Suprapubic skin (tissue), 4 donors: ENCODE data around the gene TMED10. TPM values are rescaled to one million over a fixed set of nuclear protein-coding genes. Genes with fewer than 3 reads are reported as not detected.
A peak's percentile ranks its signal among the peaks of the same experiment; 100 is the strongest.
"Not testable (repeated sequence)": the region's sequence is repeated elsewhere in the genome, so short reads cannot be mapped to it uniquely, and the experiment has no call there.

ENCODE experiments used
- DNase-seq, 2 donors: peaks; one replicate each; pipeline ENCODE4 v3.0.0-alpha.2; 2019; ENCODE audit warnings: low spot score in 2 of 2
- H3K27ac ChIP-seq: fragments of 200-600 bp; sonication (generic); one replicate; pipeline ENCODE4 v1.5.1; 2019
- H3K27me3 ChIP-seq: fragments of 200-600 bp; sonication (generic); one replicate; pipeline ENCODE4 v1.5.1; 2019
- H3K36me3 ChIP-seq: fragments of 200-600 bp; sonication (generic); one replicate; pipeline ENCODE4 v1.5.1; 2019
- H3K4me1 ChIP-seq: fragments of 200-600 bp; sonication (generic); one replicate; pipeline ENCODE4 v1.5.1; 2019
- H3K4me3 ChIP-seq: fragments of 200-600 bp; sonication (generic); one replicate; pipeline ENCODE4 v1.5.1; 2019; ENCODE audit warnings: mild to moderate bottlenecking
- H3K9me3 ChIP-seq: fragments of 200-600 bp; sonication (generic); one replicate; pipeline ENCODE4 v1.5.1; 2019
- EP300 ChIP-seq: sonication (generic); formaldehyde crosslinking; IDR thresholded peaks from one replicate; pipeline ENCODE4 v1.6.1; 2017; ENCODE audit warnings: antibody characterized with exemption
- POLR2A ChIP-seq, 2 donors: fragments of 450-650 bp; IDR thresholded peaks; one replicate each; pipeline ENCODE4 v1.6.1; 2017; ENCODE audit warnings: antibody characterized with exemption in 2 of 2, mild to moderate bottlenecking in 2 of 2, moderate library complexity in 2 of 2
- POLR2AphosphoS5 ChIP-seq, 3 donors: sonication (generic); formaldehyde crosslinking; IDR thresholded peaks; one replicate each; pipeline ENCODE4 v1.6.1; 2017; ENCODE audit warnings: antibody characterized with exemption in 3 of 3
- WGBS: methylation state at CpG from one replicate; pipeline ENCODE4 v1.1.5; 2018; 5-methylcytosine and 5-hydroxymethylcytosine counted together
- total RNA-seq, 4 donors: library from RNA; depleted of rRNA; stranded (reverse); fragments of >200 nt; gene quantifications; one replicate each; pipeline ENCODE4 v1.1.0, GENCODE V29; 2016
- TF ChIP-seq, protein P1 (sequence below), 2 donors: fragments of 200-600 bp in 1 of 2; fragments of 450-650 bp in 1 of 2; sonication (generic) in 1 of 2; IDR thresholded peaks; one replicate each; pipeline ENCODE4 v1.5.1; 2016 to 2019; ENCODE audit warnings: antibody characterized with exemption in 2 of 2, mild to moderate bottlenecking in 1 of 2, moderate library complexity in 1 of 2

TMED10 gene
- total RNA-seq, 4 donors from 2014 or later = 123 to 235 (median 198) TPM

DNA sequence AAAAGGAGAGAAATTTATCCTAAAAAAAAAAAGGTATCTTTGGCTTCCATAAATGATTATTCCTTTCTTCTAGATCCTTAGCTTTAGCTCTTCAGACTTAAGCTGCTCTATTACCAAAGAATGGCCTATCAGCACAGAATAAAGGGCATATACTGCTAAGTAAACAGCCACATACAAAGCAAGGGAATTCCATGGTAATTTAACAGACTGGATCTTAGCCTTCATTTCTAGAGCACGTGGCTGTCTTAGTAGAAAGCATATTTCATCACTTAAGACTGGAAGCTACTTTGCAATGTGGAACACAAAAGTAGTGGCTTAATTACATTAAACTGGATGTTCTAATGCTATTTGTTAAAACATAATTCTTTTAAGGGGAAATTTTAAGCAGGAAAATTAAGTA, 23.1 kb downstream of the TMED10 start:
- 59% methylated on average over 1 of the region's 1 CpG for WGBS
- Histone ChIP-seq H3K36me3 (peaks cover 9% of the 10 kb centered on the region), H3K4me1 (peaks cover 29% of the 10 kb centered on the region), H3K9me3 (no peaks in the 10 kb centered on the region), H3K27me3 (no peaks in the 10 kb centered on the region), H3K27ac (no peak overlapping the region), H3K4me3 (no peak overlapping the region)
- DNase-seq = no peak
- no peak for TF ChIP-seq POLR2A (IDR thresholded peaks at IDR 0.05)
- TF ChIP-seq EP300 = no peak
- TF ChIP-seq POLR2AphosphoS5 (IDR thresholded peaks at IDR 0.05) = no peak
- TF ChIP-seq, protein P1, sequence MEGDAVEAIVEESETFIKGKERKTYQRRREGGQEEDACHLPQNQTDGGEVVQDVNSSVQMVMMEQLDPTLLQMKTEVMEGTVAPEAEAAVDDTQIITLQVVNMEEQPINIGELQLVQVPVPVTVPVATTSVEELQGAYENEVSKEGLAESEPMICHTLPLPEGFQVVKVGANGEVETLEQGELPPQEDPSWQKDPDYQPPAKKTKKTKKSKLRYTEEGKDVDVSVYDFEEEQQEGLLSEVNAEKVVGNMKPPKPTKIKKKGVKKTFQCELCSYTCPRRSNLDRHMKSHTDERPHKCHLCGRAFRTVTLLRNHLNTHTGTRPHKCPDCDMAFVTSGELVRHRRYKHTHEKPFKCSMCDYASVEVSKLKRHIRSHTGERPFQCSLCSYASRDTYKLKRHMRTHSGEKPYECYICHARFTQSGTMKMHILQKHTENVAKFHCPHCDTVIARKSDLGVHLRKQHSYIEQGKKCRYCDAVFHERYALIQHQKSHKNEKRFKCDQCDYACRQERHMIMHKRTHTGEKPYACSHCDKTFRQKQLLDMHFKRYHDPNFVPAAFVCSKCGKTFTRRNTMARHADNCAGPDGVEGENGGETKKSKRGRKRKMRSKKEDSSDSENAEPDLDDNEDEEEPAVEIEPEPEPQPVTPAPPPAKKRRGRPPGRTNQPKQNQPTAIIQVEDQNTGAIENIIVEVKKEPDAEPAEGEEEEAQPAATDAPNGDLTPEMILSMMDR (IDR thresholded peaks at IDR 0.05) = no peak

DNA sequence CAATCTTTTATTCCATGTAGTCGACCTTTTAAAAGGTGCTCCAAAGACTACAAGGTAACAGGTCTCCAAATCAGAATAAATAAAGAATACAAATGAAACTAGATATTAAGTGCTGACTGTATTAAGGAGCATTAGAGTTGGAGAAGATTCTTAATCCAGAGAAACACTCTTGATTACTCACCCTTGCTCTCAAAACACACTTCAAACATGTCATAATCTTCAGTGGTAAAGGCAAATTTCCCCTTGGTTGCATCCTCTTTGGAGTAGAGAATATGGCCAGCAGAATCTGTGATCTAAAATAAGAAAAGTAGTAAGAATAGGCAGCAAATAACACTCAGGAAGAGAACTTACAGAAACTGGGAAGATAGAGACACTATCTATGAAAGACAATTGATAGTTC, 24.6 kb downstream of the TMED10 start:
- Histone ChIP-seq H3K36me3 (peaks cover 11% of the 10 kb centered on the region), H3K9me3 (no peaks in the 10 kb centered on the region), H3K4me1 (peaks cover 43% of the 10 kb centered on the region), H3K27me3 (no peaks in the 10 kb centered on the region), H3K27ac (no peak overlapping the region), H3K4me3 (no peak overlapping the region)
- no peak for DNase-seq
- TF ChIP-seq, protein P1 (IDR thresholded peaks at IDR 0.05) = no peak
- TF ChIP-seq POLR2AphosphoS5 (IDR thresholded peaks at IDR 0.05) (no peak), EP300 (no peak), POLR2A (IDR thresholded peaks at IDR 0.05) (no peak)
- WGBS = 80% methylated on average over 1 of the region's 1 CpG

DNA sequence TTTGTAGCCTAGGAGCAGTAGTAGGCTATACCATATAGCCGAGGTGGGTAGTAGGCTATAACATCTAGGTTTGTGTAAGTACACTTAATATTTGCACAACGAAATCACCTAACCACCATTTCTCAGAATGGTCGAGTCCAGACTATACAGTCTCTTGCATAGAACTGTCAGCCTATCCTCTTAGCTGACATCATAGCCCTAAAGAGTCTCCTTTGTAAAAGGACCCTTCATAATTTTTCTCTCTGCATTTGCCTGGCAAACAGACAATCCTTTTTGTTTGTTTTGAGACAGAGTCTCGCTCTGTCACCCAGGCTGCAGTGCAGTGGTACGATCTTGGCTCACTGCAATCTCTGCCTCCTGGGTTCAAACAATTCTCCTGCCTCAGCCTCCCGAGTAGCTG, 25.8 kb downstream of the TMED10 start:
- not testable (repeated sequence) for DNase-seq, H3K9me3 ChIP-seq, H3K4me3 ChIP-seq, H3K27me3 ChIP-seq
- peaks cover 52% of the 10 kb centered on the region for H3K4me1 ChIP-seq
- WGBS = 83% methylated on average over 6 of the region's 6 CpGs
- peak overlapping the region; percentile 90 for H3K27ac ChIP-seq
- H3K36me3 ChIP-seq = peaks cover 11% of the 10 kb centered on the region

DNA sequence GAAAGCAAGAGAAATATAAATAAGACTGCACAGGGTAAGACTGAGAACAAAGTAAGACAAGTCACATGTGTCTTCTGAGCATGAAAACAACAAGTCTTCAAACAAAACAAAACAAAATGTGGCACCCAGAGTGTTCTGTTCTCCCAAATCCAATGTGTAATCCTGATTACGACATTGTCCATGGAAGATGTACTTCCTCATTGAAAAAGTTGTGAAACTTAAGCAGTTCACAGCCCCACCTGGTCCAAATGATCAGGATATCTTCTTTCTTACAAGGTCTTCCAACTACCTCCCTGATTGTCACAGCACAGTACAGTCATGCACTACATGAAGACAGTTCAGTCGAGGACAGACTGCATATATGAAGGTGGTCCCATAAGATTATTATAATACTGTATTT, 26.3 kb downstream of the TMED10 start:
- H3K9me3 ChIP-seq = no peaks in the 10 kb centered on the region
- H3K36me3 ChIP-seq = peaks cover 13% of the 10 kb centered on the region
- 73% methylated on average over 2 of the region's 2 CpGs for WGBS
- TF ChIP-seq EP300 (peak; percentile 58), POLR2AphosphoS5 (IDR thresholded peaks at IDR 0.05) (peak; percentile 27 to 84 (median 58)), POLR2A (IDR thresholded peaks at IDR 0.05) (no peak)
- H3K4me3 ChIP-seq = no peak overlapping the region
- no peak for DNase-seq
- no peaks in the 10 kb centered on the region for H3K27me3 ChIP-seq
- H3K27ac ChIP-seq = peak overlapping the region; percentile 90
- peaks cover 56% of the 10 kb centered on the region for H3K4me1 ChIP-seq

DNA sequence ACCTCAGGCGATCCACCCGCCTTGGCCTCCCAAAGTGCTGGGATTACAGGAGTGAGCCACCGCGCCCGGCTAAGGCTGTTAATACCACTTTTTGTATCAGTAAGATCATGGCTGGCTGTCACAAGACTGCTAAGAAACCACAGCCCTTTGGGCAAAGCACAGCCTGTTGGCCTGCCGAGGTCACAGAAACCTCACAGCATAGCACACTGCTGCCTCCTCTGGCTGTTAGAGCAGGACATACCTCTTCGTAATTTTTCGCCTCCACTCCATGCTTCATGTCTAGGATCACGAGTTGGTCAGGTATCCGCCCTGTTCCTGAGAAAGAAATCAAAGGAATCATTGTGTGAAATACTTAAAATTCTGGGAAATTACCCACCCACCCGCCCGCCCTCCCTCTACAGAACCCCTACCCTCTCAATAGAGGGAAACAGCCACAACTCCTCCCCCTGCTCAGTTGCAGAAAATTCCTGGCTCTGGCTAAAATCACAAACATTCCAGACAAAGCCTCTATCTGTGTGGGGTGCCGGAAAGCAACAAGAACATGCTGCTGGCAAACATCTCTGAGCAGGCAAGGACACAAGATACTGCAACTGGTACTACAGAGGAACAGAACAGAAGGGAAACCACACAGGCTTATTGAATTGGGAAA, 28.9 kb downstream of the TMED10 start:
- H3K4me1 ChIP-seq = peaks cover 80% of the 10 kb centered on the region
- WGBS = 59% methylated on average over 13 of the region's 13 CpGs

DNA sequence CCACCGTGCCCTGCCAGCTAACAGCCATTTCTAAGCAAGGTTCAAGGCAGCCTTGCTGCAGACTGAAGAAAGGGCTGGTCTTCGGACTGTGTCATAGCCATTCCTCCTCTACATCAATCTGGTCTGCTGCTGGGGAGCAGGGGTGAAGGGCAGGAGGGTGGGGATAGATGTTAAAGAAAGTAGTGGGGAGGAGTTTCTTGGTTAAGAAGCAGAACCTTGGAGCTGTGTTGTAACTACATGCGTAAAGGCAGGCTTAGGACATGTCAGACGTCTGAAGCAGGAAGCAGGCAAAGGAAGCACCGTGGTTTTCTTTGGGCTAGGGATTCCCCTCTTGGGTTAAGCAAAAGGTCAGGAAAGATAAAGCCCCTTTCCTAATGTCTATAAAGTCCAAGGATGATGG, 31.5 kb downstream of the TMED10 start:
- WGBS = 62% methylated on average over 5 of the region's 5 CpGs
- Histone ChIP-seq H3K27ac (peak overlapping the region; percentile 27), H3K4me1 (peaks cover 74% of the 10 kb centered on the region), H3K9me3 (no peaks in the 10 kb centered on the region), H3K27me3 (no peaks in the 10 kb centered on the region), H3K4me3 (no peak overlapping the region), H3K36me3 (peaks cover 20% of the 10 kb centered on the region)
- TF ChIP-seq, protein P1 (IDR thresholded peaks at IDR 0.05) = no peak
- no peak for TF ChIP-seq POLR2A (IDR thresholded peaks at IDR 0.05)
- peak; percentile 32 for TF ChIP-seq EP300
- no peak for TF ChIP-seq POLR2AphosphoS5 (IDR thresholded peaks at IDR 0.05)
- DNase-seq = no peak

More for the DNA sequence above, 28.9 kb downstream of the TMED10 start:
- peak in 2 of 3 donors; percentile 79 to 81 for TF ChIP-seq POLR2AphosphoS5 (IDR thresholded peaks at IDR 0.05)
- no peak for TF ChIP-seq EP300
- TF ChIP-seq, protein P1 (IDR thresholded peaks at IDR 0.05) = peak; percentile 44 to 48
- H3K9me3 ChIP-seq = no peaks in the 10 kb centered on the region
- peaks cover 26% of the 10 kb centered on the region for H3K36me3 ChIP-seq
- peak; percentile 90 to 91 for DNase-seq
- no peak overlapping the region for H3K4me3 ChIP-seq
- H3K27me3 ChIP-seq = no peaks in the 10 kb centered on the region
- H3K27ac ChIP-seq = peak overlapping the region; percentile 90
